GM21619 (cell line): Measurements from ENCODE around the gene NXN.
"Not testable (repeated sequence)": the region's sequence is repeated elsewhere in the genome, so short reads cannot be mapped to it uniquely, and the experiment has no call there.

Source experiments
- ATAC-seq: cut with Tn5 transposase; IDR thresholded peaks from one replicate; pipeline ENCODE4 v1.9.1; 2021; ENCODE audit not compliant: unreplicated experiment

Gene NXN

GRCh38 chr17:924306-924705 lies 55.3 kb downstream of the NXN start:
- ATAC-seq = not testable (repeated sequence)

GRCh38 chr17:923633-924032 lies 55.9 kb downstream of the NXN start:
- no peak for ATAC-seq

- no peak for ATAC-seq
Measured at GRCh38 chr17:921161-921560, 58.4 kb downstream of the NXN start.

GRCh38 chr17:920190-920589 lies 59.4 kb downstream of the NXN start:
- no peak for ATAC-seq

GRCh38 chr17:917941-918740 lies 61.4 kb downstream of the NXN start:
- no peak for ATAC-seq

- no peak for ATAC-seq
Measured at GRCh38 chr17:917391-917811, 62.2 kb downstream of the NXN start.

- ATAC-seq = no peak
Measured at GRCh38 chr17:916315-916714, 63.3 kb downstream of the NXN start.

GRCh38 chr17:915538-916201 lies 63.9 kb downstream of the NXN start:
- ATAC-seq = no peak

GRCh38 chr17:914561-914960 lies 65.0 kb downstream of the NXN start:
- ATAC-seq = no peak

- ATAC-seq = no peak
Measured at GRCh38 chr17:913207-913606, 66.4 kb downstream of the NXN start.

- no peak for ATAC-seq
Measured at GRCh38 chr17:909642-910323, 69.8 kb downstream of the NXN start.

GRCh38 chr17:907725-908124 lies 71.9 kb downstream of the NXN start:
- ATAC-seq = no peak

- ATAC-seq = not testable (repeated sequence)
Measured at GRCh38 chr17:905708-906107, 73.9 kb downstream of the NXN start.

- no peak for ATAC-seq
Measured at GRCh38 chr17:903691-904481, 75.7 kb downstream of the NXN start.

GRCh38 chr17:902463-902862 lies 77.1 kb downstream of the NXN start:
- no peak for ATAC-seq

GRCh38 chr17:901964-902363 lies 77.6 kb downstream of the NXN start:
- no peak for ATAC-seq

GRCh38 chr17:901191-901950 lies 78.2 kb downstream of the NXN start:
- no peak for ATAC-seq

- ATAC-seq = no peak
Measured at GRCh38 chr17:900336-900934, 79.1 kb downstream of the NXN start.

- ATAC-seq = no peak
Measured at GRCh38 chr17:897970-898619, 81.5 kb downstream of the NXN start.
